Stomach smooth muscle (tissue), 2 donors: ENCODE data around the gene ARHGEF28.

Source experiments
- H3K27ac ChIP-seq: one replicate; pipeline ENCODE4 v1.7.0; 2013; ENCODE audit warnings: mild to moderate bottlenecking, low read length, inconsistent platforms
- H3K27me3 ChIP-seq, 2 donors: one replicate each; pipeline ENCODE4 v1.7.0; 2013; ENCODE audit warnings: low read length in 2 of 2; ENCODE audit not compliant: insufficient read depth in 2 of 2, control insufficient read depth in 1 of 2
- H3K36me3 ChIP-seq, 2 donors: one replicate each; pipeline ENCODE4 v1.7.0; 2013; ENCODE audit warnings: low read length in 2 of 2; ENCODE audit not compliant: control insufficient read depth in 2 of 2, insufficient read depth in 2 of 2
- H3K4me1 ChIP-seq: one replicate; pipeline ENCODE4 v1.7.0; 2013; ENCODE audit warnings: low read length; ENCODE audit not compliant: control insufficient read depth, insufficient read depth
- H3K4me3 ChIP-seq, 2 donors: one replicate each; pipeline ENCODE4 v1.7.0; 2013; ENCODE audit warnings: low read length in 2 of 2
- H3K9ac ChIP-seq, 2 donors: one replicate each; pipeline ENCODE4 v1.7.0; 2013; ENCODE audit warnings: low read length in 2 of 2, mild to moderate bottlenecking in 1 of 2
- H3K9me3 ChIP-seq, 2 donors: one replicate each; pipeline ENCODE4 v1.7.0; 2013; ENCODE audit warnings: low read length in 2 of 2; ENCODE audit not compliant: control insufficient read depth in 2 of 2
- donor health status: healthy.
- donor health status: Pancreatic carcinoma.

Gene ARHGEF28

DNA sequence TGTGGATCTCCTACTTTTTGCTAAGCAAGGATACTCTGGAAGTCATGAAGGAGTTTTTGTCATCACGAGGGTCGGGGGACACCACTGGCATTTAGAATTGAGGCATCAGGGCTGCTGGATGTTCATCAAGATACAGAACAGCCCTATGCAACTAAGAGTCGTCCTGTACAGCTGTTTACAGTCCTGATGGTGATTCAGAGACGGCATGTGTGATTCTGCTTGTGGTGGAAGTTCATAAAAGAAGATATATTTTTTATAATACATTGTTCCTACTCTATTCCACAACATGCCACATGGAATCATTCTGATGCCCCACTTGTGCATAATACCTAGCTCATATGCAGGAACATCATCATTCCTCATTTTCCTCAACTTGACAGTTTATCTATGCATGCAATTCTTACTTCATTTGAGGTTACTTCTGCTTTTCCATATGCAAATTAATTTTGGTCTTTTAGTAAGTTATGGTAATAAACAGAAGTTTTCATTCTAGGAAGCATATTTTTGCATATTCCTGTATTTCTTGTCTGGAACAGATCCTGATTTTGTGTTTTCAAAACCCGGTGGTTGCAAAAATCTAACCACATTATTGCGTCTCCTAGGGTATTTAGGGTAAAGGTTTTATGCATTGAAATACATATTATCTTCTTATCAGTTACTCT, 155.2 kb downstream of the ARHGEF28 start:
- Histone ChIP-seq H3K27me3 (no peaks in the 10 kb centered on the region), H3K27ac (no peak overlapping the region), H3K36me3 (peaks cover 0 to 4% of the 10 kb centered on the region in 2 donors), H3K9ac (no peak overlapping the region), H3K4me1 (no peaks in the 10 kb centered on the region), H3K4me3 (no peak overlapping the region), H3K9me3 (no peaks in the 10 kb centered on the region)

DNA sequence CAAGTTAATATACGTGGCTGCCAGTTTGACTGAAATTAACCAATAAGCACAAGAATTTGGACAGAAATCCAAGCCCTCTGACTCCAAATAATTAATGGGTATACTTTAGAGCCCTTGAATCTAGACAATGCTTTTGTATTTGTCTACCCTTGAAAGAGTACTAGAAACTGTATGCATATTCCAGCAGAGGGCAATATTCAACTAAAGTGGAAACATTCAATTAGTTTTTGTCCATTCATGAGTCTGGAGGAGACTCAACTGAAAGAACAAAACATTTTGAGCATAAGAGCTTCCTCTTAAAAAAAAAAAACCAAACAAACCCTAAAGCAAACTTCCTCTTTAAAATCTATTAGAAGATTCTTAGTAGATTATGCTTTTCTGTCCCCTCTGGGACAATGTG, 157.8 kb downstream of the ARHGEF28 start:
- Histone ChIP-seq H3K27me3 (no peaks in the 10 kb centered on the region), H3K27ac (no peak overlapping the region), H3K4me3 (no peak overlapping the region), H3K4me1 (no peaks in the 10 kb centered on the region), H3K9ac (no peak overlapping the region), H3K36me3 (peaks cover 0 to 4% of the 10 kb centered on the region in 2 donors), H3K9me3 (no peaks in the 10 kb centered on the region)

DNA sequence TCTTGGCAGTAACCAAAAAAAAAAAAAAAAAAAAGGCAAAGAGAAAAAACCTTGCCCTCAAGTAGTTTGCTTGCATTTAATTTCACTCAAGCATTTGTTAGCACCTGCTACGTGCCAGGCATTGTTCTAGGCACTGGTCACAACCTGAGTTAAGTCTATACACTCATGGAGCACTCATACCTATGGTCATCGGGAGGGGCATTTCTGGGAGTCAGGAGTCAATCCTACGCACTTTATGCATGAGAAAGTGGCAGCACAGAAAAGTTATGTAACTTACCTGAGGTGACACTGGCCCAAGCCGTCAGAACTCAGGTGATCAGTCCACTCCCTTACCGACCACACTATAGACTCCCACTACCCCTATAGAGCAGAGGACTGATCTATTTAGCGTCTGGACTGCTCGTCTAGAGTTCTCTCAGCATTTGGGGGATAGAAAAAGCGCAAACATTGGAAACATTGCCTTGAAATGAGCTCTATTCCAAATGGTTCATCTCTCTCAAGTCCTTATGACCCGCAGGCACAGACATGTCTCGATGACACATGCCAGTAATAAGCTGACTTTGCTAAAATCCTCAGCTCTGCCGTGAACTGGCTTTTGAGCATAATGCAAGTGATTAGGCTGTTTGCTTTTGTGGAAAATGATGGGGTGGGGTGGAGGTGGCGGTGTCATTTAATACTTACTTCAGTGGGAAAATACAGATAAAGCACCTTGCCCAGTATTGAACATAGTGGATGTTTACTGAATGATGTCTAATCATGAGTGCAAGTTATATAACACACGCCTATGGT, 160.2 kb downstream of the ARHGEF28 start:
- Histone ChIP-seq H3K27ac (no peak overlapping the region), H3K27me3 (no peaks in the 10 kb centered on the region), H3K9ac (no peak overlapping the region), H3K4me1 (peaks cover 4% of the 10 kb centered on the region), H3K36me3 (no peaks in the 10 kb centered on the region), H3K4me3 (no peak overlapping the region), H3K9me3 (no peaks in the 10 kb centered on the region)

DNA sequence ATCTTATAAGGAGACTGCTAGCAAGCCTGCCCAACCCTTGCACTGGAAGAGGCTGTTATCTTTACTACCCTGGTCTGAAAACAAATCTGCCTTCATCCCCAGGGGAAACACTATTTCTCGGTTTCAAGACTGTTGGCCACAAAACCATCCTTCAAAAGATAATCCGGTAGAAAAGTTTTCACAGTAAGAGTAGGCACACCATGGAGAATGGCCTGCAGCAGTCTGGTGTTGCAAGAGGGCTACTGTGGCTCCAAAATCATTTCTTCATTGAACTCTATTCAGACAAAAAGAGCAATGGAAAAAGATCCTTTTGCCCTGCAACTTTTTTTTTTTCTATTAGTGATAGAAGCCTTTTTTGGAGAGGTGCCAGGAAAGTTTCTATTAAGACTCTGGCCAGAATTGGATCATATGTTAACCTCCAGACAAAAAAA, 163.9 kb downstream of the ARHGEF28 start:
- Histone ChIP-seq H3K9me3 (no peaks in the 10 kb centered on the region), H3K27ac (no peak overlapping the region), H3K4me3 (no peak overlapping the region), H3K27me3 (no peaks in the 10 kb centered on the region), H3K36me3 (no peaks in the 10 kb centered on the region), H3K4me1 (peaks cover 4% of the 10 kb centered on the region), H3K9ac (no peak overlapping the region)

DNA sequence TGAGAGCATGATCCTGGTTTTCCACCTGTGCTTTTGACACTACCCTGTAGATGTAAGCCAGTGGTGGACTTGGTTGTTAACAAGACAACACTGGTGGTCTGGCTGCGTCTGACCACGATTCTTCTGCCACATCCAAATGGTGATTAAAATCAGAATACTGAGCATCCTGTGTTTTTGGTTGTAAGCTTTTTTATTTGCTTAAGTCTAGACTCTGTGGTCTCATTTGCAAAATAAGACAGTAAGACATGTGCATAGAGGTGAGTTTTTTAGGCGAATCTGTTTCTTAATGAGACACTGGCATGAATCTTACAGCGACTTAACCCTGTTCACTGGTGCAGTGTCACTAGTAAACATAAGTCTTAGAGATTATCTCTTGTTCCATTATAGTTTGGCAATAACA, 165.4 kb downstream of the ARHGEF28 start:
- Histone ChIP-seq H3K36me3 (no peaks in the 10 kb centered on the region), H3K9ac (no peak overlapping the region), H3K27ac (no peak overlapping the region), H3K9me3 (no peaks in the 10 kb centered on the region), H3K4me3 (no peak overlapping the region), H3K27me3 (no peaks in the 10 kb centered on the region), H3K4me1 (peaks cover 4% of the 10 kb centered on the region)

DNA sequence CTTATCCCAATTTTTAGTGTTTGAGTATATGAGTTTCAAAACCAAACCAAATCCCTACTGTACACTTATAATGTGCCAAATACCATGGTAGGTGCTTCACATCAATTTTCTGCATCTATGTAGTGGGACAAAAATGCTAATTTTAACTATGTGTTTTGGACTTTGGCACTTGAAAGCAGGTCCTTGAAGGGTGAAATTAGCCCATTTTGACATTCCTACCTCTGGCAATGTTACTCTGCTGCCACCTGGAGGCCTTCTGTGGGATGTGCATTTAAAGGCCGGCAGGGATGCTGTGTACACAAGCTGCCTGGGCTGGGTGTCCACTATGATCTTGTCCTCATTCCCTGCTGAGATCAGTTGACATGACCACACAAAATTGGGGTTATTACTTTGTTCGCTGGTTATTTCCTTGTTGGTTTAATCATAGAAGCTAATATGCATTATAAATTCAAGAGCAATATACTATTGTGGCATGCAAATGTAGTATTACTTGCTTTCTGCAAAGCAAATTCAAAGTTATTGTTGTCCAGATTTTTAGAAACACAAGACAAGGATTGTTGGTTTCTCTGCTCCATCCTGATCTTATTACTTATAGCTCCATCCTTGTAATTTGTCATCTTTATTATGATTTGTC, 166.8 kb downstream of the ARHGEF28 start:
- Histone ChIP-seq H3K36me3 (no peaks in the 10 kb centered on the region), H3K4me1 (peaks cover 6% of the 10 kb centered on the region), H3K9me3 (no peaks in the 10 kb centered on the region), H3K27me3 (no peaks in the 10 kb centered on the region), H3K4me3 (no peak overlapping the region), H3K27ac (no peak overlapping the region), H3K9ac (no peak overlapping the region)

DNA sequence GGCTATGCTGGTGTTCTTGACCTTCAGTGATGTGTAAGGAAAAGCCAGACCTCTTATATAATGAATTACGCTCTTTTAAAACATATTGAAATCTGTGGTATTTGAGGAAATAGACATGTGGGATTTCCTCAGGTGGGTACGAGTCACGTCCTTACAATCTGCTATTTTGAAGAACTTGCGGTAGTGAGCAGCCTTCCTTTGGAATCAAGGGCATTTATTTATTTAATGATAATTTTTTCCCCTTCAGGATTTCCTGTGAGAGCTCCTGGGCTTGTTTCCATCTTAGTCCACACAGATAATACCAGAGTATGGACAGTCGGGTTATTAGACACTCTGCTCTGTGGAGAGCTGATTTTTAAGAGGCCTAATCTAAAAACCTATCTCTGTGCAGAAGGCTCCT, 167.9 kb downstream of the ARHGEF28 start:
- H3K9ac ChIP-seq = no peak overlapping the region
- no peaks in the 10 kb centered on the region for H3K36me3 ChIP-seq
- H3K27me3 ChIP-seq = no peaks in the 10 kb centered on the region
- H3K9me3 ChIP-seq = no peaks in the 10 kb centered on the region
- H3K4me3 ChIP-seq = no peak overlapping the region
- H3K4me1 ChIP-seq = peaks cover 6% of the 10 kb centered on the region
- no peak overlapping the region for H3K27ac ChIP-seq

DNA sequence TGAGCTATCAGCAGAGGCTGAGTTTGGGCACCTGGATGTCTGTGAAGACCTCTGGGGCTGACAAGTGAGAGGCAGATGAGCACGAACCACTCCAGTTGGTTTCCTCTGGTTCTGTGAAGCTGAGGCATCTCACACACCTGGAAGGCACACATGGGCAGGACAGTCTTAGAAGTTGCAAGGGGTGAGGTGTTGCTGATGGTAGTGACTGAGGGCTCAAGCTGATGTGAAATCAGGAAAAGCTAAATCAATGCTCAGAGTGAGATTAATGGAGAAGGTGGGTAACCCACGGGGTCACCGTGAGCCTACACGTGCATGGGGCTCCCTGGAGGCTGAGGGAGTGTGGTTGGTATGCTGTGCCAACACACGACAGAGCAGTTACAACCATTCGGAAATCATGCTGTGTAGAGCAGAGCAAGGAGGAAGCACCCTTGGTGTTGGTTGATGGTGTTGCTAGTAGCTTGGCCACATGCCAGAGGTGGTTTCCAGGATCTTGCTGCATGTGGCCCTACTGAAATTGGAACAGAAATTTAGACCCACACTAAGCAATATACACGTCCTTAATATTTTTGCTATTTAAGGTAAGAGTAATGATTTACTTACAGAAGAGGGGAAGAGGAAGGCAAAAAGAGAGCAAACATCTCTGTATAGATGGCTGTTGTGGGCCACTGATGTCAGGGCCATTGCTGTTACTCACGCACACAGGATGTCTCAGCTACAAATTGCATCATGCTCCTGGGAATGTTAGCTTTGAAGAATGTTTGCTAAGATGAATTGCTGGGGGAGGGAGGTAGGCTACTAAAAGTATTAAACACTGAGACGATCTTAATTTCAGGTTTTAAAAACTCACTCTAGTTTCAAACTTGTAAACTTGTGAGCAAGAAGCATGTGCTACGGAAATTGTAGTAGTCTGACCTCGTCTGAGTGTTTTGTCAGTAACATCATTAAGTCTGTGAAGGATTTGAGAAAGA, 170.5 kb downstream of the ARHGEF28 start:
- no peaks in the 10 kb centered on the region for H3K27me3 ChIP-seq
- H3K36me3 ChIP-seq = no peaks in the 10 kb centered on the region
- H3K4me1 ChIP-seq = peaks cover 2% of the 10 kb centered on the region
- no peak overlapping the region for H3K4me3 ChIP-seq
- no peak overlapping the region for H3K9ac ChIP-seq
- H3K9me3 ChIP-seq = no peaks in the 10 kb centered on the region
- no peak overlapping the region for H3K27ac ChIP-seq

DNA sequence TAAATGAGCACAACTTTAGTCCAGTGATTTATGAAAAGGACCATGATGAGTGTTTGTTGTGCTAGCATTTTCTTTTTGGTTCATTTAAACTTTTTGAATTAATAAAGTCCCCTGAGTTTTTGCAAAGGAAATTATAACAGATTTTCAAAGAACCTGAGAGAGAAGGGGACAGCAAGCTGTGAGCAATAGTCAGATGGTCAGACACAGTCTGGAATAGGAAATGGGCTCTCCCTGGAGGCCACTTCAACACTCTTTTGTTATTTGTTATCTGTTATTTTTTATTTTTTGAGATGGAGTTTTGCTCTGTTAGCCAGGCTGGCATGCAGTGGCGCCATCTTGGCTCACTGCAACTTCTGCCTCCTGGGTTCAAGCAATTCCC, 171.1 kb downstream of the ARHGEF28 start:
- Histone ChIP-seq H3K27ac (no peak overlapping the region), H3K9me3 (no peaks in the 10 kb centered on the region), H3K27me3 (no peaks in the 10 kb centered on the region), H3K9ac (no peak overlapping the region), H3K4me3 (no peak overlapping the region), H3K4me1 (peaks cover 2% of the 10 kb centered on the region), H3K36me3 (no peaks in the 10 kb centered on the region)

GRCh38 chr5:73799401-73799972, 173.5 kb downstream of the ARHGEF28 start:
- Histone ChIP-seq H3K4me1 (peaks cover 2% of the 10 kb centered on the region), H3K27ac (no peak overlapping the region), H3K27me3 (no peaks in the 10 kb centered on the region), H3K4me3 (no peak overlapping the region), H3K9ac (no peak overlapping the region), H3K9me3 (no peaks in the 10 kb centered on the region), H3K36me3 (no peaks in the 10 kb centered on the region)
